ENCODE measurements around the gene BAIAP2L2. TPM values are rescaled to one million over a fixed set of nuclear protein-coding genes. Genes with fewer than 3 reads are reported as not detected.

BAIAP2L2 gene
- total RNA-seq, 1 donor from 2014 or later, result 0.64 TPM

GRCh38 chr22:38056969-38057891 lies 53.3 kb downstream of the BAIAP2L2 start, which contains the start of gene PICK1:
Gene PICK1 (plus strand): TSS chr22:38057404. CDS start chr22:38057810, 406 bp downstream.
- Mint-ChIP-seq H3K36me3 (ENCODE audit: low read depth) (peaks cover 22% of the 10 kb centered on the region), H3K4me1 (peaks cover 19% of the 10 kb centered on the region), H3K9me3 (no peaks in the 10 kb centered on the region), H3K27ac (peak within 1 kb of the TSS; percentile 97), H3K4me3 (peak within 1 kb of the TSS; percentile 98), H3K27me3 (peaks cover 7% of the 10 kb centered on the region)
- ATAC-seq (ENCODE audit: low read depth) (peak; percentile 78), DNase-seq (peak; percentile 75)
- POLR2A ChIA-PET, result interaction anchor here (0.6 to 1.3 kb wide), 3 partner anchors 249 to 449 kb away, joined by 3 to 7 read pairs (median 3); partner anchors contain the start of gene GGA1
- CTCF ChIA-PET, result interaction anchor here (0.9 kb wide), 1 partner anchor 173 kb away, joined by 4 read pairs; no protein-coding TSS in a partner anchor
- intact Hi-C loops (cut with micrococcal nuclease), result loop anchor here (1.0 to 10.0 kb wide), 5 partner anchors 148 to 815 kb away; partner anchors contain the start of genes CBX6, DMC1, GTPBP1 and MAFF
- TF ChIP-seq, protein P1, sequence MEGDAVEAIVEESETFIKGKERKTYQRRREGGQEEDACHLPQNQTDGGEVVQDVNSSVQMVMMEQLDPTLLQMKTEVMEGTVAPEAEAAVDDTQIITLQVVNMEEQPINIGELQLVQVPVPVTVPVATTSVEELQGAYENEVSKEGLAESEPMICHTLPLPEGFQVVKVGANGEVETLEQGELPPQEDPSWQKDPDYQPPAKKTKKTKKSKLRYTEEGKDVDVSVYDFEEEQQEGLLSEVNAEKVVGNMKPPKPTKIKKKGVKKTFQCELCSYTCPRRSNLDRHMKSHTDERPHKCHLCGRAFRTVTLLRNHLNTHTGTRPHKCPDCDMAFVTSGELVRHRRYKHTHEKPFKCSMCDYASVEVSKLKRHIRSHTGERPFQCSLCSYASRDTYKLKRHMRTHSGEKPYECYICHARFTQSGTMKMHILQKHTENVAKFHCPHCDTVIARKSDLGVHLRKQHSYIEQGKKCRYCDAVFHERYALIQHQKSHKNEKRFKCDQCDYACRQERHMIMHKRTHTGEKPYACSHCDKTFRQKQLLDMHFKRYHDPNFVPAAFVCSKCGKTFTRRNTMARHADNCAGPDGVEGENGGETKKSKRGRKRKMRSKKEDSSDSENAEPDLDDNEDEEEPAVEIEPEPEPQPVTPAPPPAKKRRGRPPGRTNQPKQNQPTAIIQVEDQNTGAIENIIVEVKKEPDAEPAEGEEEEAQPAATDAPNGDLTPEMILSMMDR (IDR thresholded peaks at IDR 0.05), result no peak

- DNase-seq (peak; percentile 75), ATAC-seq (ENCODE audit: low read depth) (peak; percentile 87)
- H3K4me1 Mint-ChIP-seq, result peaks cover 14% of the 10 kb centered on the region
- peaks cover 13% of the 10 kb centered on the region for H3K27me3 Mint-ChIP-seq
- no peak overlapping the region for H3K4me3 Mint-ChIP-seq
- H3K9me3 Mint-ChIP-seq, result no peaks in the 10 kb centered on the region
- ChIA-PET POLR2A (interaction anchor here (0.7 to 1.5 kb wide), 8 partner anchors 8 to 818 kb away, joined by 3 to 11 read pairs (median 4); partner anchors contain the start of genes DMC1, MAFF and TOMM22), CTCF (interaction anchor here (0.7 to 4.0 kb wide), 41 partner anchors 9 to 952 kb away, joined by 3 to 77 read pairs (median 4); partner anchors contain the start of genes DMC1, GTPBP1, PLA2G6 and TOMM22)
- TF ChIP-seq, protein P1 (IDR thresholded peaks at IDR 0.05), result peak; percentile 75
- H3K36me3 Mint-ChIP-seq (ENCODE audit: low read depth), result peaks cover 3% of the 10 kb centered on the region
- no peak overlapping the region for H3K27ac Mint-ChIP-seq
- intact Hi-C loops (cut with micrococcal nuclease), result loop anchor here (1.0 to 10.0 kb wide), 9 partner anchors 153 to 951 kb away; partner anchors contain the start of genes CBY1, FAM227A, MAFF and TOMM22
These were observed 58.3 kb downstream of the BAIAP2L2 start for GRCh38 chr22:38051900-38052862.

DNA sequence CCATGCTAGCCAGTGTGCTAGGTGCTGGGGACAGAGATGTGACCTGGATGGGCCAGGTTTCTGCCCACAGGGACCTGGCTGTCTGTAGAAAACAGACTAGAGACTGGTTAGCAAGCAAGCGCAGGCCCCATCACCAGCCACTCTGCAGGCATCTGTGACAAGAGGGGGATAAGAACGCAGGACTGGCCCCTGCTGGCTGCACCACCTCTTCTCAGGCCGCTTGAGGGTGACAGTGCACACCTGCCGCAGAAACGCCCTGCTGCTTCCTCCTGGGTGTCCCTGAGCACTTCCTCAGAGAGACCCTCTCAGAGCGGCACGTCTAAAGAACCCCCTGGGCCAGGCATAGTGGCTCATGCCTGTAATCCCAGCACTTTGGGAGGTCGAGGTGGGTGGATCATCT lies 59.2 kb downstream of the BAIAP2L2 start:
- ATAC-seq (ENCODE audit: low read depth) (no peak), DNase-seq (no peak)
- Mint-ChIP-seq H3K36me3 (ENCODE audit: low read depth) (no peaks in the 10 kb centered on the region), H3K27ac (no peak overlapping the region), H3K9me3 (no peaks in the 10 kb centered on the region), H3K4me3 (no peak overlapping the region), H3K27me3 (peaks cover 13% of the 10 kb centered on the region), H3K4me1 (peaks cover 6% of the 10 kb centered on the region)
- intact Hi-C loops (cut with micrococcal nuclease), result loop anchor here (10.0 kb wide), 1 partner anchor 154 kb away; the partner anchor contains the start of gene MAFF
- ChIA-PET CTCF (interaction anchor here (0.9 to 4.0 kb wide), 11 partner anchors 49 to 952 kb away, joined by 3 to 77 read pairs (median 4); partner anchors contain the start of genes DMC1 and GTPBP1), POLR2A (interaction anchor here (0.7 to 1.5 kb wide), 3 partner anchors 9 to 519 kb away, joined by 3 to 5 read pairs (median 3); partner anchors contain the start of gene DMC1)
- TF ChIP-seq, protein P1 (IDR thresholded peaks at IDR 0.05), result no peak

DNA sequence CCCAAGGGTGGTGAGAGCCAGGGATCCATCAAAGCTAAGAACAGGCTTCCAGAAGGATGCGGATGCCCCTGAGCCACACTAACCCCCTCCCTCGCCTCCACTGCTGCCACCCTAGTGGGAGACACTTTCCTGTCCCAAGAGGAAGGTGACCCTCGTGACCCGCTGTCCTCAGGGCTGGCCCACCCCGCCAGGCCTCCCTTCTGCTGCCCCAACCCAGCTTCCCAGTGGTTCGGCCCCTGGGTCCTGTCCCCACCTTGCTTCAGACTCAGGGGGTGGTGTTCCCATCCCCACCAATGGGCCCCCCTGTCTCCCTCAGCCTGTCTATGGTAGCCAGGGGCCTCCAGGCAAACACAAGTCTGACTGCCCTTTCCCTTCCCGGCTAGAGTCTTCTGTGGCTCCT lies 59.8 kb downstream of the BAIAP2L2 start:
- ATAC-seq (ENCODE audit: low read depth) (no peak), DNase-seq (no peak)
- TF ChIP-seq, protein P1 (IDR thresholded peaks at IDR 0.05), result no peak
- intact Hi-C loops (cut with micrococcal nuclease), result loop anchor here (10.0 kb wide), 1 partner anchor 154 kb away; the partner anchor contains the start of gene MAFF
- CTCF ChIA-PET, result interaction anchor here (1.0 kb wide), 1 partner anchor 512 kb away, joined by 3 read pairs; no protein-coding TSS in a partner anchor
- Mint-ChIP-seq H3K36me3 (ENCODE audit: low read depth) (no peaks in the 10 kb centered on the region), H3K4me1 (peaks cover 6% of the 10 kb centered on the region), H3K27me3 (peaks cover 13% of the 10 kb centered on the region), H3K9me3 (no peaks in the 10 kb centered on the region), H3K27ac (no peak overlapping the region), H3K4me3 (no peak overlapping the region)
- POLR2A ChIA-PET, result interaction anchor here (0.6 kb wide), 2 partner anchors 191 to 361 kb away, joined by 3 to 7 read pairs; no protein-coding TSS in a partner anchor
